ENCODE results near the gene REPS2.

The REPS2 gene

GRCh38 chrX:17036171-17036961 is 89.9 kb downstream of the REPS2 start:
- no peak for DNase-seq (ENCODE audit: low read depth)

- DNase-seq (ENCODE audit: low read depth) = no peak
These were observed 91.8 kb downstream of the REPS2 start for GRCh38 chrX:17038277-17038676.

- DNase-seq (ENCODE audit: low read depth) = no peak
These were observed 92.3 kb downstream of the REPS2 start for GRCh38 chrX:17038681-17039161.

GRCh38 chrX:17039826-17040225 is 93.4 kb downstream of the REPS2 start:
- no peak for DNase-seq (ENCODE audit: low read depth)

- DNase-seq (ENCODE audit: low read depth) = no peak
These were observed 94.3 kb downstream of the REPS2 start for GRCh38 chrX:17040711-17041110.

- DNase-seq (ENCODE audit: low read depth) = no peak
These were observed 95.6 kb downstream of the REPS2 start for GRCh38 chrX:17042037-17042436.

- no peak for DNase-seq (ENCODE audit: low read depth)
These were observed 100.1 kb downstream of the REPS2 start for GRCh38 chrX:17046478-17047097.

GRCh38 chrX:17047224-17047623 is 100.8 kb downstream of the REPS2 start:
- DNase-seq (ENCODE audit: low read depth) = no peak

GRCh38 chrX:17052210-17052609 is 105.8 kb downstream of the REPS2 start:
- no peak for DNase-seq (ENCODE audit: low read depth)

- no peak for DNase-seq (ENCODE audit: low read depth)
These were observed 106.3 kb downstream of the REPS2 start for GRCh38 chrX:17052793-17053192.

- no peak for DNase-seq (ENCODE audit: low read depth)
These were observed 107.0 kb downstream of the REPS2 start for GRCh38 chrX:17053502-17053901.

GRCh38 chrX:17056868-17057608 is 110.6 kb downstream of the REPS2 start:
- no peak for DNase-seq (ENCODE audit: low read depth)

GRCh38 chrX:17062065-17062464 is 115.6 kb downstream of the REPS2 start:
- no peak for DNase-seq (ENCODE audit: low read depth)

GRCh38 chrX:17065100-17065499 is 118.6 kb downstream of the REPS2 start:
- no peak for DNase-seq (ENCODE audit: low read depth)

- no peak for DNase-seq (ENCODE audit: low read depth)
These were observed 121.1 kb downstream of the REPS2 start for GRCh38 chrX:17067534-17067933.

- DNase-seq (ENCODE audit: low read depth) = no peak
These were observed 125.8 kb downstream of the REPS2 start for GRCh38 chrX:17072301-17072700.

GRCh38 chrX:17072721-17073230 is 126.3 kb downstream of the REPS2 start:
- no peak for DNase-seq (ENCODE audit: low read depth)

GRCh38 chrX:17075004-17075403 is 128.5 kb downstream of the REPS2 start:
- DNase-seq (ENCODE audit: low read depth) = no peak

- no peak for DNase-seq (ENCODE audit: low read depth)
These were observed 130.9 kb downstream of the REPS2 start for GRCh38 chrX:17077361-17077760.

GRCh38 chrX:17078031-17078720 is 131.7 kb downstream of the REPS2 start:
- peak; percentile 23 for DNase-seq (ENCODE audit: low read depth)

- DNase-seq (ENCODE audit: low read depth) = no peak
These were observed 135.1 kb downstream of the REPS2 start for GRCh38 chrX:17081511-17081910.

- no peak for DNase-seq (ENCODE audit: low read depth)
These were observed 135.5 kb downstream of the REPS2 start for GRCh38 chrX:17081968-17082367.

All from HS-5 (cell line).